GM19463 (cell line): ENCODE measurements around the gene FAM177A1.
"Not testable (repeated sequence)": the region's sequence is repeated elsewhere in the genome, so short reads cannot be mapped to it uniquely, and the experiment has no call there.

Experiments
- ATAC-seq: cut with Tn5 transposase; IDR thresholded peaks from one replicate; pipeline ENCODE4 v1.9.1; 2021; ENCODE audit warnings: mild to moderate bottlenecking, moderate library complexity; ENCODE audit not compliant: unreplicated experiment

FAM177A1 gene

DNA sequence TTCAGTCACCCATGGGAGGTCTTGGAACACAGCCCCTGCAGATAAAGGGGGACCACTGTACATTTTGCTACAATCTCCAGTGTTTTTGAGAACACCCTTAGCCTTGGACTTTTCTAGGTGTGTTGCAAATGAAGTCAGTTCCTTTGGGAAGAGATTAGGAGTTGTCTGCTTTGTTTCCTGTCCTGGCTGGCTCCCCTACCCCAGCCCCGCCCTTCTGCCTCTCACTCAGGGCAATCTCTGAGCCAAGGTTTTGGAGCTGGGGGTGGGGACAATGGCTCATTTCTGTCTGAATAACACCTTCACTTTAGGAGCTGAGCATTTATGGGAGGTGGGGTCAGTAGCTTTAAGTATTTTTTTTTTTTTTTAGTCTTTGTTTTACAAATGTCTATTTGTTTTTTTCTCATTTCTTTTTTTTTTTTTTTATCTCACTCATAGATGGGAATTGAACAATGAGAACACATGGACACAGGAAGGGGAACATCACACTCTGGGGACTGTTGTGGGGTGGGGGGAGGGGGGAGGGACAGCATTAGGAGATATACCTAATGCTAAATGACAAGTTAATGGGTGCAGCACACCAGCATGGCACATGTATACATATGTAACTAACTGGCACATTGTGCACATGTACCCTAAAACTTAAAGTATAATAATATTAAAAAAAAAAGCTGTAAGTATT is 15.2 kb downstream of the FAM177A1 start:
- ATAC-seq, result not testable (repeated sequence)

DNA sequence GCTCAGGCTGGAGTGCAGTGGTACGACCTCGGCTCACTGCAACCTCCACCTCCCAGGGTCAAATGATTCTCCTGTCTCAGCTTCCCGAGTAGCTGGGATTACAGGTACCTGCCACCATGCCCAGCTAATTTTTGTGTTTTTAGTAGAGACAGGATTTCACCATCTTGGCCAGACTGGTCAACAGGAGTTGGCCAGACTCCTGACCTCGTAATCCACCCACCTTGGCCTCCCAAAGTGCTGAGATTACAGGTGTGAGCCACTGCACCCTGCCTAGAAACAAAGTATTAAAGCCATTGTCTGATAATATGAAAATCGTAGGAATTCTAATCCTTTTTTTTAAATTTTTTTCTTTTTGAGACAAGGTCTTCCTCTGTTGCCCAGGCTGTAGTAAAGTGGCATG is 19.7 kb downstream of the FAM177A1 start:
- ATAC-seq, result not testable (repeated sequence)

DNA sequence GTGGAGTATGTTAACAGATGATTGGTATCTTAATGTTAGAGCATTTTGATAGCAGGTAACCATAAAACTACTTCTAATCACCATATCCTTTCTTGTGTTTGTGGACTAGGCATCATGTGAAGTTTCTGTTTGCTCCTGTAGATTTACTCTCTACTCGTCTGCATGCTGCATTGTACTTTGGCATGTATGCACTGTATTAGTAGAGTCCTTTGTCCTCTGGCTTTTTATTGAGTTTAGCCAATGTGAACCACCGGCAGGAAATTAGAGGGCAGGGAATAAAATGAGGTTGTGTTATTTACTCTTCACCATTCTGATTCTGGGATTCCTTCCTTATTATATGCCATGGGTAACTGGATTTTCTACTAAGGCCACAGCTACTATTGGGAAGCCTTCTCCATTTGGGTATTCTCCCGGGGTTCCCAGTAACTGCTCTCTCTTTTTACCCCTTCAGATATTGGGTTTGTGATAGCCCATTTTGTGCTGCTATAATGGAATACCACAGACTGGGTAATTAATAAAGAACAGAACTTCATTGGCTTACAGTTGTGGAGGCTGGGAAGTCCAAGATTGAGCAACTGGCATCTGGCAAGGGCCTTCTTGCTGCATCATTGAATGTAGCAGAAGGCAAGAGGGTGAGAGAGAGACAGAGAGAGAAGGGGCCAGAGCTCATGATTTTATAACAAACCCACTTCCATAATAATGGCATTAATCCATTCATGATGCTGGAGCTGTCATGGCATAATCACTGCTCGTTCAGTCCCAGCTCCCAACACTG is 22.4 kb downstream of the FAM177A1 start:
- no peak for ATAC-seq

DNA sequence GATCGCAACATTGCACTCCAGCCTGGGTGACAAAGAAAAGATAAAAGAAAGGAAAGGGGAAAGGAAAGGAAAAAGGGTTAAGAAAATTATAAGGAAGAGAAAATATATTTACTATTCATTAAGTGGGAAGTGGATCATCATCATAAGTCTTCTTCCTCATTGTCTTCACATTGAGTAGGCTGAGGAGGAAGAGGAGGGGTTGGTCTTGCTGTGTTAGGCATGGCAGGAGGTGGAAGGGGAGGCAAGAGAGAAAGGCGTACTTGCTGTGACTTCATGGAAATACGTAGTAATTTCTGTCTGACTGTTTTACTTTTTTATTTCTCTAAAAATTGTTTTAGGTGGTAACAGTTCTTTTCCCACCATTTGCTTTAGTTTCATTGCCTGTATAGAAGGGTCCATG is 26.2 kb downstream of the FAM177A1 start:
- ATAC-seq, result no peak

DNA sequence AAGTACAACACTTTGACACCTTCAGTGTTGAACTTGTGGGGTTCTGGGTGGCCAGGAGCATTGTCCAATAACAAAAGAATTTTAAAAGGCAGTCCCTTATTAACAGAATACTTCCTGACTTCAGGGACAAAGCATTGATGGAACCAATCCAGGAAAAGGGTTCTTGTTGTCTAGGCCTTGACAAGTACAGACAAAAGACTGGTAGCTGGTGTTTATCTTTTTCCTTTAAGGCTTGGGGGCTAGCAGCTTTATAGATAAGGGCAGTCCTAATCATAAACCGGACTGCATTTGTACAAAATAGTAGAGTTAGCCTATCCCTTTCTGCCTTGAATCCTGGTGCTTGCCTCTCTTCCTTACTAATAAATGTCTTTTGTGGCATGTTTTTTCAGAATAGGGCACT is 27.4 kb downstream of the FAM177A1 start:
- no peak for ATAC-seq

DNA sequence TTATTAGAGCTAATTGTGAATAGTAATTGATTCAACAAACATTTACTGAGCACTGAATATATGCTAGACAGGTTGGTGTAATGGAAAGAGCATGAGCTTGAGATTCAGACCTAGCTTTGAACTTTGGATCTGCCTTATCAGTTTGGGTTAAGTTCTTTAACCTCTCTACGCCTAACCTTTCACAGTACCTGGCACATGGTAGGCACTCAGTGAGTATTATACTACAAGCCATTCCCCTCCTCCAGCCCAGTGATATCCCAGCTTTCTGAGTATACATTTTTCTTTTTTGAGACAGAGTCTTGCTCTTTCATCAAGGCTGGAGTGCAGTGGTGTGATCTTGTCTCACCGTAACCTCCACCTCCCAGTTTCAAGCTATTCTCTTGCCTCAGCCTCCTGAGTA is 32.0 kb downstream of the FAM177A1 start:
- no peak for ATAC-seq

DNA sequence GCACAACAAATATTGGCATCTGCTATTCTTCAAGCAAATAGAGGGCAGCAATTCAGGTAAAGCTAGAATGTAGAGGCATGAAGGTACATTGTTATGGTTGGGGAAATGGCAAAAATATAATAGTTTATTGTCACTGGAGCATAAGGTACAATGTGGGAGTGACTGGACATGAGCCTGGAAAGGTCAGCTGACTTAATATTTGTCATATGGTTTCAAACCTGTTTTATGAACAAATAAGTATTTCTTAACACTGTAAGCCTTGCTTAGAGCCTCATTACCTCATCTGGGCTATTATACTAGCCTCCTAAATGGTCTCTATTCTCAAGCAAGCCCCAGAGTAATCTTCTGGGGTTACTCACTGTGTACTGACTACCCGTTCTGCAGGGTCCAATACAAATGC is 33.7 kb downstream of the FAM177A1 start:
- no peak for ATAC-seq

DNA sequence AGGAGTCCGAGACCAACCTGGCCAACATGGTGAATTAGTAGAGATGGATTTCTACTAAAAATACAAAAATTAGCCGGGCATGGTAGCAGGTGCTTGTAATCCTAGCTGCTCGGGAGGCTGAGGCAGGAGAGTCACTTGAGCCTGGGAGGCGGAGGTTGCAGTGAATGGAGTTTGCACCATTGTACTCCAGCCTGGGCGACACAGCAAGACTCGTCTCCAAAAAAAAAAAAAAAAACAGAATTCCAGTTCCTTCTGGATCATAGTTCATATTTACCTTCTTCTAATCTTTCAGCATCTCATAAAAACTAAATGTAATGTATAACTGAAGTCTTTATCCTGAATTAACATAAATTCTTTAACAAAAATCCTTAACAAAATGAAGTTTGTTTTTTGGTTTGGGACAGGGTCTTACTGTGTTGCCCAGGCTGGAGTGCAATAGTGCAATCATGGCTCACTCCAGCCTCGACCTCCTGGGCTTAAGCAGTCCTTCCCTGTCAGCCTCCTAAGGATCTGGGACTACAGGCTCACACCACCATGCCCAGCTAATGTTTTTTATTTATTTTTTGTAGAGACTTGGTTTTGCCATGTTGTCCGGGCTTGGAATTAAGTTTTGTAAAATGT is 37.6 kb downstream of the FAM177A1 start:
- ATAC-seq, result no peak

DNA sequence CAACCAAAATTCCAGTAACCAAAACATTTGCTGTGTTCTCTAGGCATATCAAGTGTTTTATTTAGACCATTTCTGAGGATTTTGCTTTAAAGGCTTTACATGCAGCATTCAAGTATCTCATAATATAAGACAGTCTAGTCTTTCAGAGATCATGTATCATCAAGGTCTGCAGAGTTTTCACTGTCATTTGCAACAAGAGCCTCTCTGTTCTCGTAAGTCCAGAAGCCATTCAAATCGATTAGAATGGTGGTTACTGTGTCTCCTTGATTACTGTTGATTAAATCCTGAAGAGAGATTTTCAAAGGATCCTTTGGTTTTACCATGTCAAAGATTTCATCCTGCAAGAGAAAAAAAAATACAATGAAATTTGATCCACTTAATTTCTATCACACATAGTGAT is 39.4 kb downstream of the FAM177A1 start:
- no peak for ATAC-seq

DNA sequence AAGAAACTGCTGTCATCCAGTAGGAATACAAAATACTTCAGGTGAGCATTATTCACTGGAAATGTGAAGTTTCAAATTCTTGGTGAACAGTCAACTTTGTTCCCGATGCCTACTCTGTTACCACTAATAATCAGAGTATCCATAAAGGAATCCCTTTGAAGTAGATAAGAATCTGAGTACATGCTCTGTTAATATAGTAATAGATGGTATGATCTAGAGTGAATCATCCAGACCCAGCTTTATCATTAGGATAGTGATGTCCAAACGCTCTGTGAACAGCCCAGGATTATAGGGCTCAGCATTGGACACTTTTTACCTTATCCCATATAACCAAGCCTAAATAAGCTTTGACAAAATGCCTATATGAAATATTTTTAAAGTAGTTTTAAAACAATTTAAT is 42.4 kb downstream of the FAM177A1 start:
- no peak for ATAC-seq

DNA sequence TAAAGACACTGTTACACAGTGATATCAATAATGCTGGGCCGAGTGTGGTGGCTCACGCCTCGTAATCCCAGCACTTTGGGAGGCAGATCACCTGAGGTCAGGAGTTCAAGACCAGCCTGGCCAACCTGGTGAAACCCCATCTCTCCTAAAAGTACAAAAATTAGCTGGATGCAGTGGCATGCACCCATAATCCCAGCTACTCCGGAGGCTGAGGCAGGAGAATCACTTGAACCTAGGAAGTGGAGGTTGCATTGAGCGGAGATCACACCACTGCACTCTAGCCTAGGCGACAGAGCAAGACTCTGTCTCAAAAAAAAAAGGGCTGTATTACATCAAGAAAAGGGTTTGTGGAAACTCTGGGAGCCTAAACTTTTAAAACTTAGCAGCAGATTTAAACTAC is 48.6 kb downstream of the FAM177A1 start:
- not testable (repeated sequence) for ATAC-seq

DNA sequence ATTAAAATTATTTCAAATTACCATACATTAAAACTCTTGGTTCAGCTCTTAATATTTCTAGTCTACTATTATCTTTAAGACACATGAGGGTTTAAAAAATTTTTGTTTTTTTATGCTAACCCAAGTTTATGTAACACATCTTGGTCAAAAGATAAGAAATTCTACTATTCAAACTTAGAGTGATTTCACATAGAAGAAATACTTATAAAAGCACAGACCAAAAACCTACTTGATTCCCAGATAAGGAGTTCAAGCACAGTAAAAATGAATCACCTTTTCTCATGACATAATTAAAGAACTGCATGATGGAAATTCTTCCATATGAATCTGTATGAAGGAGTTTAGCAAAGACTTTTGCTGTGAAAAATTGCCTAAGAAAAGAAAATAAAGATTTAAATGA is 61.8 kb downstream of the FAM177A1 start:
- no peak for ATAC-seq

DNA sequence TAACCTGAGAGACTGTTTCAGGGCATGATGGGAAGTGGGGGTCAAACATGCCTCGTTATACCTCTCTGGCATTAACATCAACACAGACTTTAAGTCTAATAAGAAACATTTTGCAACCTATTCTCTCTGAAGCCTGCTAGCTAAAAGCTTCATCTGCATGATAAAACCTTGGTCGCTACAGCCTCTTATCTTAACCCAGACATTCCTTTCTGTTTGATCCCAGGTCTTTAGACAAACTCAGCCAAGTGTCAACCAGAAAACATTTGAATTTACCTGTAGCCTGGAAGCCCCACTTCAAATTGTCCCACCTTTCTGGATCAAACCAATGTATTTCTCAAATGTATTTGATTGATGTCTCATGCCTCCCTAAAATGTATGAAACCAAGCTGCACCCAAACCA is 66.6 kb downstream of the FAM177A1 start:
- ATAC-seq, result no peak

DNA sequence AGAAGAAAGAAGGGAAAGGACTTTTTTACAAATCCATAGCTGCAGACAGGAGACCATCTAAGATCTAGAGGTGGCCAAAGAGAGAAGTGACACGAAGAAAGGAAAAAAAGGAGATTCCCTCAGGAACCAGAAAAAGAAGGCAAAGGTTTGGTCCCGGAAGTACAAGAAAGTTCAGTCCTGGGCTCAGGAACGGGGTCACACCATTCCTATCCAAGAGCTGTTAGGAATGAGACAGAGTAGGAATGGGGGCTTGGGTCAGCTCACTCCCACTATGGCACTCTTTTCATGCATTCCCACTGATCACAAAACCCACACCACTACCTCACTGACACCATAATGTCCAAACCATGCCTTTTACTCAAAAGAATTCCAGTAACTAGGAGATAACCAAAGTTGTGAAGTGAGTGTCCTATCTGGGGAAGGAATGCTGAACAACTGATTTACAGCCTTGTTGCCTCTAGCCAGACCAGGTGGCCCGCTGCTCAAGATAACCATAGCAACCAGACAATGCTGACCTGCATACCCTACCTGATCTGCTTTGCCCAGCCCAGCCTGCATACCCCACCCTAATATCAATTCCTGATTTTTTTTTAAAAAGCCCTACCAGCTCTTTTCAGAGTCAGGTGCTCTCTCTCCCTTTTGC is 67.4 kb downstream of the FAM177A1 start:
- no peak for ATAC-seq

DNA sequence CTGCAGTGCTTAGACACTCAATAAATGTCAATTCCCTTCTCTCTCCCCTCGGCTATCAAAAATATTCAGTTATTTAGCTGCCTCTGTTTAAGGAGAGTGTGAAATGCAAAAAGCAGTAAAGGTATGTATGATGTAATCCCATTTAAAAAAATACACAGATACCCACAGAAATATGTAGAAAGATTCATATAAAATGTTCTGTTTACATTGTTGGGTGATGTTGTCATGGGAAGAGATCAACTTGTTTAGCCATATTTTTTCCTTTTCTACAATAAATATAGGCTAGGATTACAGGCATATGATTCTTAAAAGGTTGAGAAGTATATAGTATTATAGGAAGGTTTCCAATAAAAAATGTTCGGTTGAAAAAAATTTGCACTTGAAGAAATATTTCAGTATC is 68.0 kb downstream of the FAM177A1 start:
- no peak for ATAC-seq

DNA sequence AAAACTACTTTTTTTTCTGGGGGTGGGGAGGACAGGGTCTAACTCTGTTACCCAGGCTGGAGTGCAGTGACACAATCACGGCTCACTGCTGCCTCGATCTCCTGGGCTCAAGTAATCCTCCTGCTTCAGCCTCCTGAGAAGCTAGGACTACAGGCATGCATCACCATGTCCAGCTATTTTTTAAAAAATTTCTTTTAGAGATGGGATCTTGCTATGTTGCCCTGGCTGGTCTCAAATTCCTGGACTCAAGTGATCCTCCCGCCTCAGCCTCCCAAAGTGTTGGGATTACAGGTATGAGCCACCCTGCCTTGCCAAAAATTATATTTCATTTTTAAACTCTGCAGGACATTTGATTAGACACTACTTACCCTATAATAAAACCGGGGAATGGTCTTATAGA is 70.2 kb downstream of the FAM177A1 start:
- no peak for ATAC-seq

DNA sequence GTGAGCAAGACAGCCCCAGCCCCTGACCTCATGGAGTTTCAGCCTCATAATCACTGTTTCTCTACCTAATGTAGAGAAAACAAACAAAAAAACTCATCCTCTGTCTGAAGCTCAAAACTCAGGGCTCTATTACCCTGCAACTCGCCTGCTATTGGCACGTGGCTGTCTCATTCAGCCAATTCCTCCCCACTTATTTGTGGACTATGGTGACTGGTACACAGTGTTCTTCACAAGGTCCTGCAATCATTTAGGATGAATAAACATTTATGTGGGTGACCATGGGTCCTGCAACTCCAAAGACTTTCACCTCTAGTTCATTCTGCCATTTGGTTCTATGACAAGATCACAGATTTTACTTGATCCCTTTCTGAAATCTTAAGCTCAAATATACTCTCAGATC is 71.0 kb downstream of the FAM177A1 start:
- ATAC-seq, result no peak

DNA sequence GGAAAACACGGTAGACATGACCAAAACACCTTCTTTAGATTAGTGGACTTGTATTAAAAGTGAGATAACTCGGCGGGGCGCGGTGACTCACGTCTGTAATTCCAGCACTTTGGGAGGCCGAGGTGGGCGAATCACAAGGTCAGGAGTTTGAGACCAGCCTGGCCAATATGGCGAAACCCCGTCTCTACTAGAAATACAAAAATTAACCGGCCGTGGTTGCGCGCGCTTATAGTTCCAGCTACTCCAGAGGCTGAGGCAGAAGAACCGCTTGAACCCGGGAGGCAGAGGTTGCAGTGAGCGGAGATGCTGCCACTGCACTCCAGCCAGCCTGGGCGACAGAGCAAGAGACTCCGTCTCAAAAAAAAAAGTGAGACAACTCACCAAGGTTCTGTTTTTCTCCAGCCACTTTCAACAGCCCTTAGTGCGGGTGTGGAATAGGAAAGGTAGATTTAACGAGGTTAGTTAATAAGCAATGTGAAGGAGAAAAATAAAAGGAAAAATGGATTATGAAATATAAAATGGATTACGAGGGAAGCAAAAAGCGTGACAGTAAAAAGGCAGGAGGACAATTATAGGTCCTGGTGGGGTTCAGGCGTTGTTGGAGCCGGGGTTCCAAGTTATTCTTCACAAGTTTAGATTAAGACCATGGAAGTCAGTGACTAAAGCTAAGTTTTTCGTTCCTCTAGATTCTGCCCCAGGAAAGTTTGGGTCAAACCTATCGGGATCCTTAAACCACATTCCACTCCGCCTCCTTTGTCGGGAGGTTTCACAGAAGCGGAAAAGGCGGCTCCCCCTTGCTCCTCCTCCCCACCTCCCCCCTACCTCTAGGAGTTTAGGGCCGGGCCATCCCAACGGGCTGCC is 75.2 kb downstream of the FAM177A1 start:
- ATAC-seq, result no peak

DNA sequence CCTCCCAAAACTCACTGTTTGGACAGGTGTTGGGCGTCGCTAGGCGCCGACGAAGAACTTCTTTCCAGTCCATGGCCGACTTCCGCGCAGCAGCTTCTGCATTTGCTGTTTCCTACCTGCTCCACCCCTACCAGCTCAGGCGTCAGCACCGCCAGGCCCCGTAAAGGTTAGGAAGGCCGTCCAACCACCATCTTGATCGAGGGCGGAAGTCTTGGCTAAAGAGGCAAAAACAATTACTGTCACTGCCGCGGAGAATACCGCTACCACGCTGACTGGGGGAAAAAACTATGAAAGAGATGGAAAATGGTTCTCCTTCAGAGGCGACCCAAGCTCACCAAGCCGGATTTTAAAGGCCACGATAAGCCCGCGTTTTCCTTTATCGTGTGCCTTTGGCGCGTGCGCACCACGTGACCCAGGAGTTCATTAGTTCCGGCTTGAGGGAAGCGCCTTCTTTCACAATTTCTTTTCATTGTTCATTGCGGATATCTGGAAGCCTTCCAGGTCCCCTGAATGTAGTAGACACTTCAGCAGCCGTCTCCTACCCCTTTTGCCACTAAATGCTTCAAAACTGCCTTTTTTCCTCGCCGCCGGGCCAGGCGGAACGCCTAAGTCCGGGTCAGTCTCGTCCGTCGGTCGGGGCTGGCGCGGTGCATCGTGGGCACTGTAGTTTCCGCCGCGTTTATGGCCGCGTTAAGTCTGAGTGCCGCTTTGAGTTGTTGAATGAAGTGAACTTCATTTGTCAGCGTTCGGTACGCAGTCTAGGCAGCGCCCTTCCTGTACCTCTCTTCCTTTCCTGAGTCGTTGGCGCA is 76.0 kb downstream of the FAM177A1 start, which contains the start of the genes PPP2R3C and PRORP:
TSS of gene PPP2R3C (minus strand) at position 104 of the 809 bp plus-strand sequence. CDS start at position 73, 31 bp downstream.
TSS of gene PRORP (plus strand) at position 666 of the 809 bp plus-strand sequence. CDS start 694 bp downstream, outside the sequence.
- peak; percentile 79 for ATAC-seq
